ENCODE results near the gene C2orf15.

- TF ChIP-seq, protein P1, sequence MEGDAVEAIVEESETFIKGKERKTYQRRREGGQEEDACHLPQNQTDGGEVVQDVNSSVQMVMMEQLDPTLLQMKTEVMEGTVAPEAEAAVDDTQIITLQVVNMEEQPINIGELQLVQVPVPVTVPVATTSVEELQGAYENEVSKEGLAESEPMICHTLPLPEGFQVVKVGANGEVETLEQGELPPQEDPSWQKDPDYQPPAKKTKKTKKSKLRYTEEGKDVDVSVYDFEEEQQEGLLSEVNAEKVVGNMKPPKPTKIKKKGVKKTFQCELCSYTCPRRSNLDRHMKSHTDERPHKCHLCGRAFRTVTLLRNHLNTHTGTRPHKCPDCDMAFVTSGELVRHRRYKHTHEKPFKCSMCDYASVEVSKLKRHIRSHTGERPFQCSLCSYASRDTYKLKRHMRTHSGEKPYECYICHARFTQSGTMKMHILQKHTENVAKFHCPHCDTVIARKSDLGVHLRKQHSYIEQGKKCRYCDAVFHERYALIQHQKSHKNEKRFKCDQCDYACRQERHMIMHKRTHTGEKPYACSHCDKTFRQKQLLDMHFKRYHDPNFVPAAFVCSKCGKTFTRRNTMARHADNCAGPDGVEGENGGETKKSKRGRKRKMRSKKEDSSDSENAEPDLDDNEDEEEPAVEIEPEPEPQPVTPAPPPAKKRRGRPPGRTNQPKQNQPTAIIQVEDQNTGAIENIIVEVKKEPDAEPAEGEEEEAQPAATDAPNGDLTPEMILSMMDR (IDR thresholded peaks at IDR 0.05): no peak
- no peak for TF ChIP-seq POLR2A (IDR thresholded peaks at IDR 0.05)
These were observed 49.0 kb downstream of the C2orf15 start for GRCh38 chr2:99190548-99190947.
